HG02610 (cell line): Measurements from ENCODE around the gene PRTG.
"Not testable (repeated sequence)": the region's sequence is repeated elsewhere in the genome, so short reads cannot be mapped to it uniquely, and the experiment has no call there.

Experiments used
- ATAC-seq: cut with Tn5 transposase; IDR thresholded peaks from one replicate; pipeline ENCODE4 v1.9.1; 2021; ENCODE audit warnings: mild to moderate bottlenecking, moderate library complexity; ENCODE audit not compliant: unreplicated experiment

Gene PRTG, protein sequence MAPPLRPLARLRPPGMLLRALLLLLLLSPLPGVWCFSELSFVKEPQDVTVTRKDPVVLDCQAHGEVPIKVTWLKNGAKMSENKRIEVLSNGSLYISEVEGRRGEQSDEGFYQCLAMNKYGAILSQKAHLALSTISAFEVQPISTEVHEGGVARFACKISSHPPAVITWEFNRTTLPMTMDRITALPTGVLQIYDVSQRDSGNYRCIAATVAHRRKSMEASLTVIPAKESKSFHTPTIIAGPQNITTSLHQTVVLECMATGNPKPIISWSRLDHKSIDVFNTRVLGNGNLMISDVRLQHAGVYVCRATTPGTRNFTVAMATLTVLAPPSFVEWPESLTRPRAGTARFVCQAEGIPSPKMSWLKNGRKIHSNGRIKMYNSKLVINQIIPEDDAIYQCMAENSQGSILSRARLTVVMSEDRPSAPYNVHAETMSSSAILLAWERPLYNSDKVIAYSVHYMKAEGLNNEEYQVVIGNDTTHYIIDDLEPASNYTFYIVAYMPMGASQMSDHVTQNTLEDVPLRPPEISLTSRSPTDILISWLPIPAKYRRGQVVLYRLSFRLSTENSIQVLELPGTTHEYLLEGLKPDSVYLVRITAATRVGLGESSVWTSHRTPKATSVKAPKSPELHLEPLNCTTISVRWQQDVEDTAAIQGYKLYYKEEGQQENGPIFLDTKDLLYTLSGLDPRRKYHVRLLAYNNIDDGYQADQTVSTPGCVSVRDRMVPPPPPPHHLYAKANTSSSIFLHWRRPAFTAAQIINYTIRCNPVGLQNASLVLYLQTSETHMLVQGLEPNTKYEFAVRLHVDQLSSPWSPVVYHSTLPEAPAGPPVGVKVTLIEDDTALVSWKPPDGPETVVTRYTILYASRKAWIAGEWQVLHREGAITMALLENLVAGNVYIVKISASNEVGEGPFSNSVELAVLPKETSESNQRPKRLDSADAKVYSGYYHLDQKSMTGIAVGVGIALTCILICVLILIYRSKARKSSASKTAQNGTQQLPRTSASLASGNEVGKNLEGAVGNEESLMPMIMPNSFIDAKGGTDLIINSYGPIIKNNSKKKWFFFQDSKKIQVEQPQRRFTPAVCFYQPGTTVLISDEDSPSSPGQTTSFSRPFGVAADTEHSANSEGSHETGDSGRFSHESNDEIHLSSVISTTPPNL

DNA sequence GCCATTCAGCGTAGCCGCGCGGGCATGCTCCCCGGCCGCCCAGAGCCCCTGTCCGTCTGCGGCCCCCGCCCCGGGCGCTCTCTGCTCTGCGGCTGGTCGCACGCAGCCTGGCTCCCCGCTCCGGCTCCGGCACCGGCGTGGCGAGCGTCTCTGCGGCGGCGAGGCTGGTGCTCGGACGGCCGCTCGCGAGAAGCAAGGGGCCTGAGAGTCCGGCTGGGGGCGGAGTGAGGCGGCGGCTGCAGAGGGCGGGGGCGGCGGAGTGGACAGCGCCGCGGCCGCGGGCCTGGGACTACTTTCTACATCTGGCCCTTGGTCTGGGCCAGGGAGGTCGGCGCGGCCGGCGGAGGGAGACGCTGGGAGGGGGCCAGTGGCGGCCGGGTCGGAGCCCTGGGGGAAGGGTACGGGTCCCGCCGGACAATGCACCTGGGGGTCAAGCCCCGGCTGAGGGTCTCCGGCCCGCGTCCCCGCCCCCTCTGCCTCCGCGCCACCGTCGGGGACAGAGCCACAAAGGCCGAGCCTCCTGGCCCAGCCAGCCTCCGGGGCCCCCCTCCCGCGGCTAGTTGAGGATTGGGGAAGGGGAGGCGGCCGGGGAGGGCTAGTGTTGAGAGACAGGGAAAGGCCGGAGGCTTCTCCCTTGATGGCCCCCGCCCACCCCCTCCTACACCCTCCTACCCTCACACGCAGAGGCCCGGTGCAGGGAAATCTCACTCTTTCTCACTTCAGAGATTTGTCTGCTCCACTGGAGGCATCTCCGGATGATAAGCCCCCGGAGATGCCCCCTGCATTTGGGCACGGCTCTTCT lies at the start of gene PRTG:
Gene PRTG, minus strand, starts transcription at position 226 of the 802 bp plus-strand sequence. Its CDS starts 221 bp downstream, at position 5.
- no peak for ATAC-seq

DNA sequence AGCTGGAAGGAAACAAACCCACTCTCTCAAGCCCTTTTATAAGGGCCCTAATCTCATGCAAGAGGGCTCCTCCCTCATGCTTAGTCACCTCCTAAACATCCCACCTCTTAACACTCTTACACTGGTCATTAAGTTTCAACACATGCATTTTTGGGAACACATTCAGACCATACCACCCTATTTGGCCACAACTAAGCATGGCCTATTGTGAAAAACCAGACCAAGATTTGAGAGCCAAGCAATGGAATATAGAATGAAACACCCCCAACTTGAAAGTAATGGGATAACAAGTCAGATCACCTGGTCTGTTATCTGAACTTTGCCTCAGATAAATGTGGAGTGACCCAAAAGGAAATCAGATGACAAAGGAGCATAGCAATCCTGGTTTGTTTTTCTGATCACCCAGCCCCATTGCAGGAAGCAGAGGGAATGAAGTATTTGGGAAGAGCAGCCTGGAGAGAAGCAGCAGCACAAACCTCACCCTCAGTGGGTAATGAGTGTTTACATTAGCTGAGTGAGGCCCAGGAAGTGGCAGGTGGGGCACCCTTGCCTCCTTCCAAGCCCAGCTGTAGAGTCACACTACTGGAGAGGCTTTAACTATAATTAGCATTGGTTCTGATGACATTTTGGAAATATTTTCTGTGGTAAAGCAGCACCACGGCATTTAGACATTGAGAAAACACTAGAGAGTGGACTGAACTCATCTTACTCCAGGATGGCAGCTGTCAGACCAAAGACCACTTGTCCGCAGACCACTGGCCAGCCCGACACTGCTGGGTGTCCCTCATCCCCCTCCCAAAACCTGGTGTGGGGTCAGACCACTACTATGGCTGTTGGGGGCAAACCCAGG lies 48.8 kb upstream of the PRTG start:
- no peak for ATAC-seq

DNA sequence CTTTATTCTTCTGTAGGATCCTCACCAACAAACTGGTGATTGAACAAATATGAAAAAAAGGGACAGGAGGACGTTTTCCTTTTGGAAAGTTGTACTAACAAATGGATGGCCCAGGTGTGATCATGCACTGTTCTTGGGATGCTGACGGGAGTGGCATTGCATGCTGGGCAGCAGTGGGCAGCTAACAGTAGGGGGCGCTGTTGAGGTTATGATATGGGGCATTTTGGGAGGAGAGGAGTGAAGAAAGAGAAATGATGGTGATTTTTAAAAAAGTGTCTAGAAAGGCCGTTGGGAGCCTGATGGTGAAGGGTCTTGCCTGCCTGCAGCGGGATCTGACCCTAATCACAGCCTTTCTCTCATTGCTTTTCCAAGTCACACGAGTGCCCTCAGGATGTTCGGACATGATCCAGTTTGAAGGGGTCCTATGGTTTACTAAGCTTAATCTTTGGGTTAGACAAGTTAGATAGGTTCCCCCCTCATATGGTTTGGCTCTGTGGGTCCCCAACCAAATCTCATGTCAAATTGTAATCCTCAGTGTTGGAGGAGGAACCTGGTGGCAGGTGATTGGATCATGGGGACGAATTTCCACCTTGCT lies 46.2 kb upstream of the PRTG start:
- ATAC-seq: no peak

DNA sequence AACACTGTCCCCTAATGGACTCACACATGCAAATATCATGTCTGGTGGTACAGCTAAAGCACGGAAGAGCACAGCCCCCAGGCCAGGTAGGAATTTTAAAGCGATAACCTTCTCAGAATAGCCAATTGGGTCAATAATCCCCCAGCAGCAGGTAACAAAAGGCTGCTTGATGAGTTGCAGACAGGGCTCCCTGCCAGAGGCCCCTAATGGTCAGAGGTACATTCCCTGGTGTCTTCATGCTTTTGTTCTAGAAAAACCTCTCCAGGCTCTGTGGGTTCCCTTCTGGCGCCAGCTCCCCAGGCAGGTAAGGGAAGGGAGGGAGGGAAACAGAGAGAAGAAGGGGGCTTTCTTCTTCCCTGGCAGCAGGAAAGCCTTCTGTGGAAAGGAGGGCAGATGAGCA lies 43.4 kb upstream of the PRTG start:
- ATAC-seq: no peak

GRCh38 chr15:55785593-55785992 lies 42.6 kb upstream of the PRTG start:
- ATAC-seq: not testable (repeated sequence)

DNA sequence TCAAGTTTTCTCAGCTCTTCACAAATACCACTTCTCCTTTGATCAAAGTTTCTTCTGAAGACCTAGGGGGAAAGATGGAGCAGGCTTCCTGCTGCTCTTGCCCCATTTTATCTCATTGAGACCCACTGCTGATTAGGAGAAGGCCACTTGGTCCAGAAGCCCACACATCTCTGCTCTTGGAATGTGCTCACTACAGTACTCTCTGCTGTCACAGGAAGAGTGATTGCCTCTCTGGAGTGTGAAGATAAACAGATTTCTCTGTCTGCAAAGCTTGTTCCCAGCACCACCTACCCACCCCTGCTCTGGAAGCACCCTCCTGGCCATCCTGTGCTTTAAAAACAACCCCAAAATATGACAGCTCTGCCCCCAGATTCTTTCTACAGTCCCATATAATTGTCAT lies 41.3 kb upstream of the PRTG start:
- no peak for ATAC-seq

GRCh38 chr15:55782901-55783300 lies 39.9 kb upstream of the PRTG start:
- ATAC-seq: no peak

DNA sequence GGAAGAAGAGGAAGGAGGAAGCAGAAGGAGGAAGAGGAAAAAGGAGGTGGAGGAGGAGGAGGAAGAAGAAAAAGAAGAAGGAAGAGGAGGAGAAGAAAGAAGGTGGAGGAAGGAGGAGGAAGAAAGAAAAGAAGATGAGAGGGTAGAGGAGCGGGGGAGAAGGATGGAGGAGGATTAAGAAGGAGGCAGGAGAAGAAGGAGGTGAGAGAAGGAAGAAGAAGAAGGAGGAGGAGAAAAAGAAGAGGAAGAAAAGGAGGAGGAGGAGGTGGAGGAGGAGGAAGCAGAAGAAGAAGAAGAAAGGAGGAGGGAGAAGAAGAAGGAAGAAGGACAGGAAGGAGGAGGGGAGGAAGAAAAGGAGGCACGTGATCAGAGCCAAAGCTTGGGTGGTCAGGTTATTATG lies 37.3 kb upstream of the PRTG start:
- ATAC-seq: no peak

GRCh38 chr15:55778932-55779331 lies 36.0 kb upstream of the PRTG start:
- ATAC-seq: no peak

DNA sequence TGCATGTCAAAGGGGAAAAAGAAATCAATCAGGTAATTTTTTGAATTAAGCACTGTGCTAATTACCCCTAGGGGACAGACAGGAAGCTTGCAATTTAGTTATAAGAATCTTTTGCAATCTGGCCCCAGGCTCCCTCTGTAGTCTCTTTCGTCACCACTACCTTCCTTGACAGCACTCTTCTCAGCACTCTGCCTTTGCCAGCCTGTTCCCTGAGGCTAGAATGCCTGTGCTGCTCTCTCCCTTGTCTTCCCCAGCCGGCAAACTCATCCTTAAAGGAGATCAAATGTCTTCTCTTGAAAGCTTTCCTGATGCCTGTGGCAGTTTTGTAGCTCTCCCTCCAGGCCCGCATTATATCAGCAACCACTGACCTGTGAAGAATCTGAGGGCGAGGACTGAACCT lies 32.4 kb upstream of the PRTG start:
- ATAC-seq: no peak

DNA sequence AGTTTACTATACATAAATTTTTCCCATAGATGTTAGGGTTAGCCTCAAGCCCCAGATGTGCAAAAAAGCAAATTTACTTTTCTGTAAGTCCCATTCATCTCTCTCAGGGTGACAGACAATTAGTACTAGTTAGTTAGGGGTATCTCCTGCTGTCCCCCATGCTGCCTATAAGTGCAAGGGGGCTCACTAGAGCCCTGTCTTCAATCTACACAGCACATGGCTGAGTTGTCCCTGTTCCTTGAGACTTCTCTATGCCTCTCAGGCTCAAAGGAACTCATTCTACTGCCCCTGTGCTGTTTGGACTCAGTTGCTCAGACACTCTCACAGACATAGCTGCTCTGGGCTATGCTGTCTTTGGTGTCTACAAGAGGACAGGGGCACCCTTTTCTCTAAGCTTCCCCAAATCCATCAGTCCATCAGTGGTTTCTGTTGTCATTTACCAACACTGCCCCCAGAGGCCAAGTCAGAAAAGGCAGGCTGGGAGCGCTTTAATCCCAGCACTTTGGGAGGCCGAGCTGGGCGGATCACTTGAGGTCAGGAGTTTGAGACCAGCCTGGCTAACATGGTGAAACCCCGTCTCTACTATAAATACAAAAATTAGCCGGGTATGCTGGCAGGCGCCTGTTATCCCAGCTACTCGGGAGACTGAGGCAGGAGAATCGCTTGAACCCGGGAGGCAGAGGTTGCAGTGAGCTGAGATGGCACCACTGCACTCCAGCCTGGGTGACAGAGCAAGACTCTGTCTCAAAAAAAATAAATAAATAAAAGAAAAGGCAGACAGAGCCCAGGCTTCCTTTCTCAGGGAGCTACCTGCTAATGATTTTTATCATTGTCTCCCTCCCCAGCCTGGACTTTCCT lies 31.4 kb upstream of the PRTG start:
- ATAC-seq: peak; percentile 59

GRCh38 chr15:55770806-55771205 lies 27.9 kb upstream of the PRTG start:
- no peak for ATAC-seq

- ATAC-seq: no peak
Measured at GRCh38 chr15:55770261-55770660, 27.3 kb upstream of the PRTG start.

DNA sequence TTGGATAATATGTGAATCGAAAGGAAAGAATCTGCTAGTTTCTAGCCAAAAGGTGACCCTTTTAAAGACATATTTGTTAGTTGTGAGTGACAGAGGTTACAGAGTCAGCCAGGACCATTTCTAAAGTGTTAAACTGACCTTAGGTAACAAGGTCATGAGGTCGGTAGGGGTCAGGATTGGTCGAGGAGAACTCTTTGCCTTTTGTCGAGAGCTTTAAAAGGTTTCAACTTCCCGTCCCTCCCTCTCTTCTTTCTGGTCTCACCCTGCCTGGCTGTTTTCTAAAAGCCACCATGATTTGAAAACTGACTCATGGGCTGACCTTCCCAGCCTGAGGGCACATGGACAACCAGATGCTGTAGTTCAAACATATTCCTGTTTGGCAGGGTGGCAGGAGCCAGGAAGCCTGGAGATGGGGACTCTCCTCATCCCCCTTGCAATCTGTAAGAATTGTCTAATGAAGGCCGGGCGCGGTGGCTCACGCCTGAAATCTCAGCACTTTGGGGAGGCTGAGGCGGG lies 25.8 kb upstream of the PRTG start:
- no peak for ATAC-seq

DNA sequence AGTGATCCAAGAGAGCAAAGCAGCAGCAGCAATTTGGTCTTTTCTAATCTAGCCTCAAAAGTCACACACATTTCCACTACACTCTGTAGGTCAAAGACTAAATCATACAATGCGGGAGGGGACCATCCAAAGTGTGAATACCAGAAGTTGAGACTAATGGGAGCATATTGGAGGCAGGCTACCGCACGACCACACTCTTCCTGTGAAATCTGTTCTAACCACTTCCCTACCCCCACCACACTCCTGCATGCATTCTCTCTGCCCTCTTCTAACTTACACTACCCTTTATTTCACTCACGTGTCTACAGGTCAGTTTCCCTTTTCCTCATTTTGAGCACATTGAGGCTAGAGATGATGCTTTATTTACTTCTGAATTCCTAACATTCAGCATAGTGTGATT lies 23.7 kb upstream of the PRTG start:
- no peak for ATAC-seq

DNA sequence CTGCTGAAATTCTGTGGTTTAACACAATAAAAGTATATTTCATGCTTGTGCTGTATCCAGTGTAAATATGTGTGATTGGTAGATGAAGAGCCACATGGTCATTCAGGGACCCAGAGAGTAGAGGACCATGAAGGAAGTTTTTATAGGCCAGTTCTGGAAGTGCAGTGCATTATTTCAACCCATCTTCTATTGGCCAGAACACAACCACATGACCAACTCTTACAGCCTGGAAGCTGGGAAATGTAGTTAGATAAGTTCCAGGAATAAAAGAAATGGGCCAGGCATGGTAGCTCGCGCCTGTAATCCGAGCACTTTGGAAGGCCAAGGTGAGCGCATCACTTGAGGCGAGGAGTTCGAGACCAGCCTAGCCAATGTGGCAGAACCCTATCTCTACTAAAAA lies 21.4 kb upstream of the PRTG start:
- ATAC-seq: no peak

- ATAC-seq: no peak
Measured at GRCh38 chr15:55758580-55758986, 15.6 kb upstream of the PRTG start.

- ATAC-seq: not testable (repeated sequence)
Measured at GRCh38 chr15:55753433-55753832, 10.5 kb upstream of the PRTG start.
